HL-60/S4 (cell line): ENCODE data around the gene TM4SF18.
"Not testable (repeated sequence)": the region's sequence is repeated elsewhere in the genome, so short reads cannot be mapped to it uniquely, and the experiment has no call there.

Experiments used
- in situ Hi-C: fragments of 300-500 bp; cut with MboI; formaldehyde crosslinking; loops from 2 replicates; pipeline ENCODE4 v1.14.3; 2022; ENCODE audit warnings: low sequenced_read_pairs

The TM4SF18 gene

GRCh38 chr3:149368674-149369497, 35.5 kb upstream of the TM4SF18 start:
- in situ Hi-C loops, result no loop called here

DNA sequence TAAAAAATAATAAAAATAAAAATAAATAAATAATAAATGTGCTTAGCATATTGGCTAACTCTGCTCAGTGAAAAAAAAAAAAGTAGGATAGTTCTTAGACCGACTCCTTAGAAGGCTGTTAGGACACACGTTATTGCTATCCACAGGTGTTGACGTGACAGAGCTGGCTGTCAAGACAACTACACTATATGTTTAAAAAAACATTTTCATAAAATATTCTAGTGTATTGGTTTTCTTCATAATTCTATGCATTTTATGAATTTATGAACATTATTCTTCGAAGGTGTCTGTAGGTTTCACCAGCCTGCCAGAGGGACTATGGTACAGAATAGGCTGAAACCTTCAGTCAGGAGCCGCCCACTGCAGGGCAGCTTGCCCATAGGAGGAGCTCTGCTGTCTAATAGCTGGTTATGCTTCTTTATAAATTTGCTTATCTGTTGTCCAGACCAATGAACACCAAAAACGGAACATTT, 34.8 kb upstream of the TM4SF18 start:
- in situ Hi-C loops, result no loop called here

DNA sequence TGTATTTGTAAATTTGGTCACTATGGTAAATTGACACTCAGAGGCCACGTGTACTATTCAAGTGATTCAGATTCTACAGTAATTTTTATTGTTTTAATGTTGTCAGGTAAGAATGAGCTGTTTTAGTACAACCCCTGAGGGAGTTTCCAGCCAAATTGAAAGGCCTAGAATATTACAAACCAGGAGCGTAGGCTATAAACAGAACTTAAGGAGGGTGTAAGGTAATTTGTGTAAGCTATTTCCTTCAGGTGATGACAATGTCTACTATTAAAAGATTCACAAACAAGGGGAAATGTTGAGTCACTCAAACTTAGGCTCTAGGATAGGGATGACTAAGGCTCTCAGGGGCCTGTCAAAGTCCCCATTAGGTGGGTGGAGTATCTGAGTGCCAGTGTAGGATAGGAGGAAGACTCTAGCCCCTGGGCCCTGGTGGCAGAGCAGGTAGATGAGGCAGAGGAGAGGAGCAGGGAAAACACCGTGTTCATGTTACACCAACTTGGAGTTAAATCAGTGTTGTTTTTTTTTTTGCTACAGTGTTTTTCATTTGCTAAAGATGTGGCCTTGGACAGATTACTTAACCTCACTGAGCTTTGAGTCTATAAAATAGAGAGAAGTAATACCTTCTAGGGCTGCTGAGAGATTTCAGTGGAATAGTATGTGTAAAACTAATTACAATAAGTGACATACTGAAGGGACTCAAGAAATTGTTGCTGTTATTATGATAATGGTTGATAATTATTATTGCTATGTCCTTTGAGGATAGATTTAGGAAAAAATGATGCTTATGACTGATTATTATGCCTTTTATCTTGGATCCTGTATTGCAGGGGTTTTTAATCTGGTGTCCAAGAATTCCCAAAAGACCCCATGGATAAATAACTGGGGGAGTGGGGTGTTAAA, 33.8 kb upstream of the TM4SF18 start:
- in situ Hi-C loops, result no loop called here

DNA sequence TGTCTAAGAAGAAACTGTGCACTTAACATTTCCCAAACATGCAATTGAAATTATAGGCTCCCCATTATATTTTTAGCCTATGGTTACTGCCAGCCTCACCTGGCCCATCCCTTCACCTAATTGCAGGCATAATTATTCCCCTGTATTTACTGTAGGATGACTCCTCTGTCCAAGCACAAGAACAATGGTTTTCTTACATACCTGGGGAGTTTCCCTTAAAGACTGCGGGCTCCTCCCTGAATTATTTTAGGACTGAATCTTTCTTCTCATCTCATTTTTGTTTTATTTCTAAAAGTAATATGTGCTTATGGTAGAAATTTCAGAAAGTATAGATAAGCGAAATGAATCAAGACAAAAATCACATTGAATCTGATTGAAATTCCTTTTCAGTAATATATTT, 32.6 kb upstream of the TM4SF18 start:
- in situ Hi-C loops, result no loop called here

- in situ Hi-C loops, result no loop called here
Measured at GRCh38 chr3:149364624-149365023, 31.2 kb upstream of the TM4SF18 start.

DNA sequence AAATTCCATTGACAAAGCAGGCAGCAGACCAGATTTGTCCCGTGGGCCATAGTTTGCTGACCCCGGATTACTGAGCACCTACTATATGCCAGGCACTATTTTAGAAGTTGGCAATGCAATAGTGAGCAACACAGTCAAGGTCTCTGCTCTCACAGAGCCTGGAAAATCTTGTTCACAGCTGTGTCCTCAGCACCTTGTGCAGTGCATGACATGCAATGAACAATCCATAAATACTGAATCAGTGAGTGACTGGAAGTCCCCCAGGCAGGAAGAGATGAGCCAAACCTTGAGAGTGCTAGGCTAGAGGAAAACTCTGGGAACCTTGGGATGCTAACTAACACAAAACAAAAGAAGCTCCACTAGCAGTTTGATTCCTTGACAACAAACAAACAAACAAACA, 29.6 kb upstream of the TM4SF18 start:
- in situ Hi-C loops, result no loop called here

DNA sequence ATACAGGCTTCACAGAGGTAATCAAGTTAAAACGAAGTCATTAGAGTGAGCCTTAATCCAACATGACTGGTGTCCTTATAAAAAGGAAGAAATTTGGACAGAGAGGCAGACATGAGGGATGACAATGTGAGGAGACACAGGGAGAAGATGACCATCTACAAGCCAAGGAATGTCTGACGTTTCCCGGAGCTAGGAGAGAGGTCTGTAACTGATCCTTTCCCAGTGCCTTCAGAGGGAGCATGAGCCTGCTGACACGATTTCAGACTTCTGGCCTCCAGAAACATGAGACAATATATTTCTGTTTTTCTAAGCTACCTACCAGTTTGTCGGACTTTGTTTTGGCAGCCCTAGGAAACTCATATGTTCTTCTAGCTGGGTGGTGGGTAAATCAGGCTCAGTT, 28.9 kb upstream of the TM4SF18 start:
- in situ Hi-C loops, result no loop called here

DNA sequence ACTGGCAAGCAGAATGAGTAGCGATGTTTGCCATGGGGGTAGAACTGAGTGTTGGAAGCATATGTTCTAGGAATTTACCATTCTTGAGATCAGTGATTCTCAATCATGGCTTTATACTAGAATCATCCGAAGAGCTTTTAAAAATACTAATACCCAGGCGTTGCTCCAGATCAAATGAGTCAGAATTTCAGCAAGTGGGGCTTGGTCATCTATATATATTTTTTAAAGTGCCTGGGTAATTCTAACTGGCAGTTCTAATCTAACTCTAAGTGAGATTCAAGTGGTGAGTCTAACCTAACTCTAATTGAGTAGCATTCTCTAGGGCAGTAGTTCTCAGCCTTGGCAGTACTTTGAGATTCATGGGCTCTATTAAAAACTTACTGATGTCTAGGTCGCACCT, 23.2 kb upstream of the TM4SF18 start:
- in situ Hi-C loops, result no loop called here

DNA sequence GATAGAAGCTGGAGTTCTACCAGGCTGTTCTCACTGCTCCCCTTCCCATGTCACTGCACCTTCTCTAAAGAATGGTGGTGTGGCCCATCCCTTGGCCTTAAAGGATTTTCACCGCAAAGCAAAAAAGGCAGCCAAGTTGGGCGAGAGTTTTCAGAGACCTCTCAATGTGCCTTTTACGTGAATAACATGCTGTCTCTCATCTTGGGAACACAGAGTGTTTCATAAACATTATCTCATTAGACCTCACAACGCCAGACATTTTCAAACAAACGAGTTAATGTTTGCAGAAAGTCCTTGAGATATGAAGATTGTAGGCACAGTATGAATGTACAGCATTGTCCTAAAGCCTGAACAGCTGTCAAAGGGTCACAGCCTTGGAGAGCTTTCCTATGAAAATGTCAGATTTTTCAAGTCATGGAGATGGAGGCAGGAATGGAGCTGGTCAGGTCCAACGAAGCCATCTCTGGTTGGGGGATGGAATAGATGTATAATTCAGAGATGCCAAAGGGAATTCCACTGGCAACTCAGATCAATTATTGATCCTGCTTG, 22.7 kb upstream of the TM4SF18 start:
- in situ Hi-C loops, result no loop called here

DNA sequence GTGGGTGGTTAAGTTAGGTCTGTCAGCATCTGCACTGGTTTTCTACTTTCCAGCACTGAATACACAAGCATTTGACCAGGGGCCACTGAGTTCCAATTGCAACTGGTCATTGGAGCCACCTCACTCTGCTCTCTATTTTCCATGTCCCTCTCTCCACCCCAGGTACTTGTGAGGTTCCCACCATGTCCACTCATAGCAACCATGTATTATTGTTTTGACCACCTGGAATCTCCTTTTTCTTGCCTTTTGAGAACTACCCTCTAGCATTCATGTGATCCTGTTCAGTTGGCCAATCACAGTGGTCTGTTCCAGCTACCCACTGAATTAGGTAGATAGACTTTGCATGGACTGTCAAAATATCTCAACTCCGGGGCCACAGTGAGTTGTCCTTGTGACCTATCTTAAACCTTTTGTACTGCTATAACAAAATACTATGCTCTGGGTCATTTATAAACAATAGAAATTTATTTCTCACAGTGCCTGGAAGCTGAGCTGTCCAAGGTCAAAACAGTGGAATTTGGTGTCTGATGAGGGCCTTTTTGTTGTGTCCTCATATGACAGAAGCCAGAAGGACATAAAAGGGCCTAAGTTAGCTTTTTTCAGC, 20.2 kb upstream of the TM4SF18 start:
- in situ Hi-C loops, result no loop called here

DNA sequence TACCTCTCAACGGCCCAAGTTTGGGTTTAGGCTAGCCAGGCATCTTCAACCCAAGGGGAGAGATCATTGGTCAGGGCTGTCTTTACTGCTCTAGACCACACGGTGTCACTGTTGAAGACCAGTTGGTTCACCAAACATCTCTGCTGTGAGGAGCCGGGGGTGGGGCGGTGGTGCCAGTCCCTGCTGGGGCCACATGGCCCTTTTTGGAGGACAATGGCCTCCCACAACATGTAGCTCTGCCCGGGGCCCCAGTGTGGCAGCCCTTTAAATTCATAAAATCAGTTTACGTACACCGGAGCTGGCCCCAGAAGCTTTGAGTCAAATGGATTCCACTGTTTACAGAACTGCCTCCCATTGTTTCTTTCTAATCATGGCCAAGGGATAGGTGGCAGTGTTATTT, 19.1 kb upstream of the TM4SF18 start:
- in situ Hi-C loops, result no loop called here

- in situ Hi-C loops, result no loop called here
Measured at GRCh38 chr3:149343951-149344350, 10.5 kb upstream of the TM4SF18 start.

DNA sequence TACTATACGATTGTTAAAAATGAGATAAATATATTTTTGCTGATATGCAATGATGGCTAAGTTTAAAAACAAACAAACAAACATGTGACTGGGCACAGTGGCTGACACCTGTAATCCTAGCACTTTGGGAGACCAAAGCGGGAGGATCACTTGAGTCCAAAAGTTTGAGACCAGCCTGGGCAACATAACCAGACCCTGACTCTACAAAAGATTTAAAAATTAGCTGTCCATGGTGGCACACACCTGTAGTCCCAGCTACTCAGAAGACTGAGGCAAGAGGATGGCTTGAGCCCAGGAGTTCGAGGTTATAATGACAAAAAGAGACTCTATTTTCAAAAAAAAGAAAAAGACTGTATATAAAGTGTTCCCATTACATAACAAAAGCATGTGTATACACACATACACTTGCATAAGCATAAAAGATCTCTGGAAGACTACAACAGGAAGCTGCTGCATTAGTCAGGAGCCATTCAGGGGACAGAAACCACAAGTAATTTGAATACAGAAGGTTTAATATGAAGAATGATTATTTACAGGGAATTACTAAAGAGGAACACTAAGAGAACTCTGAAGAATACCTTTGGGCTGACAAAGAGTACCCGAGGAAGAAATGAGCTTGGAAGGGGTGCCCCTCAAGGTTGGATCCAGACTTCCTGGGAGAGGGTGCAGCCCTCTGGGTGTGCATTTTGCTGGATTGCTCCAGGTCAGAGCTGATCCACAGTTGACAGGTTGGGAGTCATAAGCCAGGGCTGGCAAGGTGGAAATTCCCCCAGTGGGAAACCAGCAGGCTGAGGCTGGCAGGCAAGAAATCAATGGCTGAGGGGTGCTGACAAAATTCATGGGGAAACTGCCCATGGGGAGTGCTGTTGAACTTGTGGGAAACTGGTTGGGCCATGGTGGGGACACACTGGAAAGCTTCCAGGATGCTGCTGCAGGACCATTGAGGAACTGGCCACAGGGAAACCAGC, 9.3 kb upstream of the TM4SF18 start:
- in situ Hi-C loops, result no loop called here

DNA sequence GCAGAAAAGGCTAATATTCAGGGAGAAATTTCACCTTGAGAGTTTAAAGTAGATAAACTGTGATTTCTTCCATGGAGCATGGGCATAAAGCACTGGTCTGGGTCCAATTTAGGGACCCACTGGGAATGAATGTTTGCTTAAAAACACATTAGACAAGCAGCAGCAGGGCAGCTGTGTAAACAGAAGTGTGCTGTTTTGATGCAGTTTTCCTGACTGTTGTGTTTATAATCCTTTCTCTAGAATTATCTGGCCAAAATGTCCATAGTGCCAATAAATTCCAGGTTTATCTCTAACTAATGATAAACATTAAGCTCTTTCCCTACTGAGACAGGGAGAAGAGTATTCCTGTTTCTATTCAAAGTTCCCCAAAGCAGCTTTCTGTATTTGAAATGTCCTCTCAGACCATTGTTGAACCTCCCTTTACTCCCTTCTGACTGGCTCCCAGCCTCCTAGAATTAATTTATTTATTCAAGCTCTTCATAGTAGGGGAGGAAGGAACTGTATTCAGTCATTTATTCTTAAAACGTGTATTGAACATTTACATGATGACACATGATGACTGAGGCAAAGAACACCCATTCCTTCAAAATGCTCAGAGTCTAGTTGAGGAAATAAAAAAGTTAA, 7.0 kb upstream of the TM4SF18 start:
- in situ Hi-C loops, result no loop called here

GRCh38 chr3:149339931-149340309, 6.5 kb upstream of the TM4SF18 start:
- in situ Hi-C loops, result no loop called here

- in situ Hi-C loops, result not testable (repeated sequence)
Measured at GRCh38 chr3:149337486-149337885, 4.0 kb upstream of the TM4SF18 start.

DNA sequence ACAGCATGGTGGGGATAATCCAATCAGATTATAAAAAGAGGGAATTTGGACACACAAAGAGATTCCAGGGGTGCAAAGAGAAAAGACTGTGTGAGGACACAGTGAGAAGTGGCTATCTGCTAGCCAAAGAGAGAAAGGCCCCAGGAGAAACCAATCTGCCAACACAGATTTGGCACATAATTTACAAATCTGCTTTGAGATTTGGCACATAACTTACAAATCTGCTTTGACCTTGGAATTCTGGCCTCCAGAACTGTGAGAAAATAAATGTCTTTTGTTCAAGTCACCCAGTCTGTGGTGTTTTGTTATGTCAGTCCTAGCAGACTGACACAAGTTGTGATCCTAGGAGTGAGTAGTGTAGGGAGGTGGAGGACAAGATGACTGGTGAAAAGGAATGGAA, 3.5 kb upstream of the TM4SF18 start:
- in situ Hi-C loops, result no loop called here

- in situ Hi-C loops, result no loop called here
Measured at GRCh38 chr3:149332771-149333170, 665 bp downstream of the TM4SF18 start.

GRCh38 chr3:149332227-149332765, 1.1 kb downstream of the TM4SF18 start:
- in situ Hi-C loops, result no loop called here
